SK-N-SH treated with all-trans-retinoic acid at 6 μM for 48 hours (cell line): Measurements from ENCODE around the gene DHRS1.

Source experiments
- ARNTL ChIP-seq: fragments of 450-650 bp; formaldehyde crosslinking; IDR thresholded peaks from 2 replicates; pipeline ENCODE4 v1.5.0; 2020; ENCODE audit warnings: low read depth, mild to moderate bottlenecking, moderate library complexity, borderline replicate concordance
- CSDC2 ChIP-seq: fragments of 250-450 bp; sonication (Bioruptor Pico); IDR thresholded peaks from 2 replicates; pipeline ENCODE4 v1.5.0; 2020; ENCODE audit warnings: mild to moderate bottlenecking, moderate library complexity
- ISL1 ChIP-seq: fragments of 250-450 bp; sonication (Bioruptor Pico); IDR thresholded peaks from 2 replicates; pipeline ENCODE4 v2.1.2; 2022; ENCODE audit warnings: mild to moderate bottlenecking, moderate library complexity
- PPARA ChIP-seq: fragments of 250-450 bp; sonication (Bioruptor Pico); IDR thresholded peaks from 2 replicates; pipeline ENCODE4 v1.5.0; 2020; ENCODE audit warnings: mild to moderate bottlenecking, borderline replicate concordance
- ZC3H10 ChIP-seq: fragments of 250-450 bp; sonication (Bioruptor Pico); IDR thresholded peaks from 2 replicates; pipeline ENCODE4 v1.5.1; 2021; ENCODE audit warnings: mild to moderate bottlenecking, moderate library complexity
- ZFP3 ChIP-seq: fragments of 250-450 bp; sonication (Bioruptor Pico); IDR thresholded peaks from 2 replicates; pipeline ENCODE4 v1.5.0; 2020; ENCODE audit warnings: mild to moderate bottlenecking, moderate library complexity
- ZNF565 ChIP-seq: fragments of 450-650 bp; formaldehyde crosslinking; conservative IDR thresholded peaks from 2 replicates; pipeline ENCODE4 v1.5.0; 2020; ENCODE audit warnings: low read depth, mild to moderate bottlenecking, moderate library complexity
- ZNF70 ChIP-seq: fragments of 450-650 bp; formaldehyde crosslinking; IDR thresholded peaks from 2 replicates; pipeline ENCODE4 v1.5.0; 2020; ENCODE audit warnings: mild to moderate bottlenecking, moderate library complexity
- TF ChIP-seq, protein P1 (sequence below): fragments of 250-450 bp; sonication (Bioruptor Pico); IDR thresholded peaks from 2 replicates; pipeline ENCODE4 v1.8.0; 2020; ENCODE audit warnings: mild to moderate bottlenecking, moderate library complexity, borderline replicate concordance
- TF ChIP-seq, protein P2 (sequence below): fragments of 250-450 bp; sonication (Bioruptor Pico); IDR thresholded peaks from 2 replicates; pipeline ENCODE4 v1.5.1; 2020; ENCODE audit warnings: low read depth, mild to moderate bottlenecking, moderate library complexity
- TF ChIP-seq, protein P3 (sequence below): fragments of 250-450 bp; sonication (Bioruptor Pico); IDR thresholded peaks from 2 replicates; pipeline ENCODE4 v1.5.1; 2021; ENCODE audit warnings: mild to moderate bottlenecking, moderate library complexity

DNA sequence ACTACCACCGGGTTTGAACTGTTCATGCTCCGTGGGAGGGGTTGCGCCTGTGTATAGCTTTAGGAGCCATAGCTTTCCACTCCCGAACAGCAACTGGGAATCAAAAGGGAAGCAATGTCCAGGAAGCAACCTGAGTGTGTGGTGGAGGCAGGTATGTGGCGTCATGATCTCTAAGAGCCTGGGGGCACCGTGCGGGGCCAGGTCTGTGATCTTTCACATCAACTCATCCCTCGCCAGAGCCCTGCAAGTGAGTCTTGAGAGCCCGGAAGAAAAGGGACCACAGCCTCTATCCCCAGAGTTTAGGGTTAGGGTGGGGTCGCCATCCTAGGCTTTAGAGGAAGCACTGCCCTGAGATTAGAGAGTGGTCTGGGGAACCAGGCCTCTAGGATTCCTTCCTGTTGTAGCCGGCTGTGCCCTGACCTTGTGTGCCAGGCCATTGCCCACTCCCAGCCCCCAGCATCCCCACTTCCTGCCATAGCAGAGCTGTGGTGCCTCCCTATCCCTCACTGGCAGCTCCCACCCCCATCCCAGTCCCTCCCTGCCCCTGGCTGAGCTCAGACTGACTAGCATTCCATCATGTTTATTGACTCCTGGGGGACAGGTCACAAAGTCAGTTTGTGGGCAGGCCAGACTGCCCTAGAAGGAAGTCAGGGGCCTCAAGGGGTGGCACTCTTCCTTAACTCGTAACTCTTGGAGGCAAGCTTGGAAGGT lies 36.0 kb upstream of the DHRS1 start:
- TF ChIP-seq CSDC2 (CRISPR knock-in tag) (no peak), ARNTL (no peak), ZC3H10 (CRISPR knock-in tag) (no peak), ISL1 (CRISPR knock-in tag) (no peak), ZFP3 (CRISPR knock-in tag) (no peak), ZNF70 (CRISPR knock-in tag) (no peak), ZNF565 (CRISPR knock-in tag) (no peak), PPARA (CRISPR knock-in tag) (no peak)
- TF ChIP-seq, protein P1, sequence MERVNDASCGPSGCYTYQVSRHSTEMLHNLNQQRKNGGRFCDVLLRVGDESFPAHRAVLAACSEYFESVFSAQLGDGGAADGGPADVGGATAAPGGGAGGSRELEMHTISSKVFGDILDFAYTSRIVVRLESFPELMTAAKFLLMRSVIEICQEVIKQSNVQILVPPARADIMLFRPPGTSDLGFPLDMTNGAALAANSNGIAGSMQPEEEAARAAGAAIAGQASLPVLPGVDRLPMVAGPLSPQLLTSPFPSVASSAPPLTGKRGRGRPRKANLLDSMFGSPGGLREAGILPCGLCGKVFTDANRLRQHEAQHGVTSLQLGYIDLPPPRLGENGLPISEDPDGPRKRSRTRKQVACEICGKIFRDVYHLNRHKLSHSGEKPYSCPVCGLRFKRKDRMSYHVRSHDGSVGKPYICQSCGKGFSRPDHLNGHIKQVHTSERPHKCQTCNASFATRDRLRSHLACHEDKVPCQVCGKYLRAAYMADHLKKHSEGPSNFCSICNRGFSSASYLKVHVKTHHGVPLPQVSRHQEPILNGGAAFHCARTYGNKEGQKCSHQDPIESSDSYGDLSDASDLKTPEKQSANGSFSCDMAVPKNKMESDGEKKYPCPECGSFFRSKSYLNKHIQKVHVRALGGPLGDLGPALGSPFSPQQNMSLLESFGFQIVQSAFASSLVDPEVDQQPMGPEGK (CRISPR knock-in tag) = no peak
- TF ChIP-seq, protein P2, sequence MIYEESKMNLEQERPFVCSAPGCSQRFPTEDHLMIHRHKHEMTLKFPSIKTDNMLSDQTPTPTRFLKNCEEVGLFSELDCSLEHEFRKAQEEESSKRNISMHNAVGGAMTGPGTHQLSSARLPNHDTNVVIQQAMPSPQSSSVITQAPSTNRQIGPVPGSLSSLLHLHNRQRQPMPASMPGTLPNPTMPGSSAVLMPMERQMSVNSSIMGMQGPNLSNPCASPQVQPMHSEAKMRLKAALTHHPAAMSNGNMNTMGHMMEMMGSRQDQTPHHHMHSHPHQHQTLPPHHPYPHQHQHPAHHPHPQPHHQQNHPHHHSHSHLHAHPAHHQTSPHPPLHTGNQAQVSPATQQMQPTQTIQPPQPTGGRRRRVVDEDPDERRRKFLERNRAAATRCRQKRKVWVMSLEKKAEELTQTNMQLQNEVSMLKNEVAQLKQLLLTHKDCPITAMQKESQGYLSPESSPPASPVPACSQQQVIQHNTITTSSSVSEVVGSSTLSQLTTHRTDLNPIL (CRISPR knock-in tag) = no peak
- TF ChIP-seq, protein P3, sequence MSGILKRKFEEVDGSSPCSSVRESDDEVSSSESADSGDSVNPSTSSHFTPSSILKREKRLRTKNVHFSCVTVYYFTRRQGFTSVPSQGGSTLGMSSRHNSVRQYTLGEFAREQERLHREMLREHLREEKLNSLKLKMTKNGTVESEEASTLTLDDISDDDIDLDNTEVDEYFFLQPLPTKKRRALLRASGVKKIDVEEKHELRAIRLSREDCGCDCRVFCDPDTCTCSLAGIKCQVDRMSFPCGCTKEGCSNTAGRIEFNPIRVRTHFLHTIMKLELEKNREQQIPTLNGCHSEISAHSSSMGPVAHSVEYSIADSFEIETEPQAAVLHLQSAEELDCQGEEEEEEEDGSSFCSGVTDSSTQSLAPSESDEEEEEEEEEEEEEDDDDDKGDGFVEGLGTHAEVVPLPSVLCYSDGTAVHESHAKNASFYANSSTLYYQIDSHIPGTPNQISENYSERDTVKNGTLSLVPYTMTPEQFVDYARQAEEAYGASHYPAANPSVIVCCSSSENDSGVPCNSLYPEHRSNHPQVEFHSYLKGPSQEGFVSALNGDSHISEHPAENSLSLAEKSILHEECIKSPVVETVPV (CRISPR knock-in tag) = no peak
